GM18507 (cell line): Measurements from ENCODE around the gene TYSND1.
"Not testable (repeated sequence)": the region's sequence is repeated elsewhere in the genome, so short reads cannot be mapped to it uniquely, and the experiment has no call there.

Experiments used
- DNase-seq: peaks from one replicate; pipeline ENCODE4 v3.0.0; 2011; ENCODE audit warnings: low read depth; ENCODE audit not compliant: insufficient read length; ENCODE audit errors: extremely low spot score
- FAIRE-seq: peaks from 2 replicates; lab custom pipeline; 2011; peaks lifted over from hg19 to GRCh38; lab: Jason Lieb, UNC

The TYSND1 gene

GRCh38 chr10:70137927-70138883, 8.3 kb downstream of the TYSND1 start:
- FAIRE-seq = no peak
- no peak for DNase-seq

- no peak for FAIRE-seq
- DNase-seq = no peak
Measured at GRCh38 chr10:70137135-70137534, 9.4 kb downstream of the TYSND1 start.

- FAIRE-seq = no peak
- DNase-seq = no peak
Measured at GRCh38 chr10:70135684-70136083, 10.8 kb downstream of the TYSND1 start.

GRCh38 chr10:70135046-70135445, 11.5 kb downstream of the TYSND1 start:
- no peak for DNase-seq
- FAIRE-seq = no peak

GRCh38 chr10:70132098-70133029, 14.1 kb downstream of the TYSND1 start, which contains the start of gene AIFM2:
Gene AIFM2, minus strand, starts transcription at chr10:70132825. Its CDS starts 8,741 bp downstream, at chr10:70124084.
- DNase-seq (peak; percentile 77), FAIRE-seq (peak; percentile 71)

GRCh38 chr10:70131560-70131937, 15.0 kb downstream of the TYSND1 start:
- no peak for DNase-seq
- no peak for FAIRE-seq

- FAIRE-seq (no peak), DNase-seq (no peak)
Measured at GRCh38 chr10:70130878-70131559, 15.5 kb downstream of the TYSND1 start.

- DNase-seq = no peak
- no peak for FAIRE-seq
Measured at GRCh38 chr10:70126700-70127395, 19.7 kb downstream of the TYSND1 start.

- FAIRE-seq (no peak), DNase-seq (no peak)
Measured at GRCh38 chr10:70125918-70126552, 20.5 kb downstream of the TYSND1 start.

GRCh38 chr10:70124918-70125317, 21.6 kb downstream of the TYSND1 start:
- no peak for FAIRE-seq
- DNase-seq = no peak

GRCh38 chr10:70124415-70124814, 22.1 kb downstream of the TYSND1 start:
- FAIRE-seq = no peak

GRCh38 chr10:70123817-70124216, 22.7 kb downstream of the TYSND1 start:
- FAIRE-seq (no peak), DNase-seq (no peak)

More at GRCh38 chr10:70124415-70124814, 22.1 kb downstream of the TYSND1 start:
- DNase-seq = no peak

GRCh38 chr10:70123166-70123565, 23.3 kb downstream of the TYSND1 start:
- not testable (repeated sequence) for FAIRE-seq, DNase-seq

GRCh38 chr10:70122742-70123141, 23.8 kb downstream of the TYSND1 start:
- no peak for DNase-seq
- no peak for FAIRE-seq

GRCh38 chr10:70121281-70121949, 25.1 kb downstream of the TYSND1 start:
- FAIRE-seq = no peak

GRCh38 chr10:70120417-70120816, 26.1 kb downstream of the TYSND1 start:
- DNase-seq (no peak), FAIRE-seq (no peak)

More at GRCh38 chr10:70121281-70121949, 25.1 kb downstream of the TYSND1 start:
- no peak for DNase-seq

- FAIRE-seq (no peak), DNase-seq (no peak)
Measured at GRCh38 chr10:70119623-70120022, 26.9 kb downstream of the TYSND1 start.

- FAIRE-seq = no peak
- DNase-seq = no peak
Measured at GRCh38 chr10:70119197-70119596, 27.3 kb downstream of the TYSND1 start.
